ENCODE results near the gene DYNC2I2. TPM values are rescaled to one million over a fixed set of nuclear protein-coding genes. Genes with fewer than 3 reads are reported as not detected.

The DYNC2I2 gene
- total RNA-seq, 1 donor from 2014 or later: 45.9 TPM

DNA sequence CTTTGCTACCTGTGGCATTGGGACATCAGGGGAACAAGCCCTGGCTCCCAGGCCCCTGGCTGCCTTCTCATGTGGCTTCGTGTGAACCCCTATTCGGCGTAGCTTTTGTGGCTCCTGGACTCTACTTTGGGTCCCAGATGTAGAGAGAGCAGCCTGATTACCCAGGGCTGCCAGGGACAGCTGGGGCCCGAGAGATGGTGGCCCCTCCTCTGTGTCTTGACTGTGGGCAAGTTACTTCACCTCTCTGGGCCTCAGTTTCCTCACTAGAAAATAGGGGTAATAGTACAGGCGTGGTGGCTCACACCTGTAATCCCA, 47.7 kb upstream of the DYNC2I2 start:
- Histone ChIP-seq H3K36me3 (no peaks in the 10 kb centered on the region), H3K79me2 (ENCODE audit: low read depth) (no peaks in the 10 kb centered on the region), H3K4me3 (no peak overlapping the region), H3K9ac (no peak overlapping the region), H3K9me3 (ENCODE audit: low read depth) (no peaks in the 10 kb centered on the region), H4K20me1 (ENCODE audit: low read depth) (peaks cover 4% of the 10 kb centered on the region), H3K27me3 (peaks cover 8% of the 10 kb centered on the region), H3K4me1 (no peaks in the 10 kb centered on the region), H2AFZ (replicated peaks) (no peak overlapping the region), H3K4me2 (no peak overlapping the region), H3K27ac (no peak overlapping the region), H3F3A (ENCODE audit: low read depth) (peaks cover 27% of the 10 kb centered on the region)
- no peak for TF ChIP-seq EZH2phosphoT487 (IDR thresholded peaks at IDR 0.05)
- TF ChIP-seq, protein P1, sequence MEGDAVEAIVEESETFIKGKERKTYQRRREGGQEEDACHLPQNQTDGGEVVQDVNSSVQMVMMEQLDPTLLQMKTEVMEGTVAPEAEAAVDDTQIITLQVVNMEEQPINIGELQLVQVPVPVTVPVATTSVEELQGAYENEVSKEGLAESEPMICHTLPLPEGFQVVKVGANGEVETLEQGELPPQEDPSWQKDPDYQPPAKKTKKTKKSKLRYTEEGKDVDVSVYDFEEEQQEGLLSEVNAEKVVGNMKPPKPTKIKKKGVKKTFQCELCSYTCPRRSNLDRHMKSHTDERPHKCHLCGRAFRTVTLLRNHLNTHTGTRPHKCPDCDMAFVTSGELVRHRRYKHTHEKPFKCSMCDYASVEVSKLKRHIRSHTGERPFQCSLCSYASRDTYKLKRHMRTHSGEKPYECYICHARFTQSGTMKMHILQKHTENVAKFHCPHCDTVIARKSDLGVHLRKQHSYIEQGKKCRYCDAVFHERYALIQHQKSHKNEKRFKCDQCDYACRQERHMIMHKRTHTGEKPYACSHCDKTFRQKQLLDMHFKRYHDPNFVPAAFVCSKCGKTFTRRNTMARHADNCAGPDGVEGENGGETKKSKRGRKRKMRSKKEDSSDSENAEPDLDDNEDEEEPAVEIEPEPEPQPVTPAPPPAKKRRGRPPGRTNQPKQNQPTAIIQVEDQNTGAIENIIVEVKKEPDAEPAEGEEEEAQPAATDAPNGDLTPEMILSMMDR (IDR thresholded peaks at IDR 0.05): no peak
- TF ChIP-seq EZH2 (IDR thresholded peaks at IDR 0.05): no peak
- H3K27me3 Mint-ChIP-seq (ENCODE audit: insufficient read depth, low read depth): peaks cover 4% of the 10 kb centered on the region
- no peak overlapping the region for H3K27ac Mint-ChIP-seq
- DNase-seq (ENCODE audit: low spot score): no peak
- H3K4me1 Mint-ChIP-seq: peaks cover 15% of the 10 kb centered on the region
- no peaks in the 10 kb centered on the region for H3K9me3 Mint-ChIP-seq
- peak overlapping the region; percentile 91 for H3K4me3 Mint-ChIP-seq
- no peaks in the 10 kb centered on the region for H3K36me3 Mint-ChIP-seq

DNA sequence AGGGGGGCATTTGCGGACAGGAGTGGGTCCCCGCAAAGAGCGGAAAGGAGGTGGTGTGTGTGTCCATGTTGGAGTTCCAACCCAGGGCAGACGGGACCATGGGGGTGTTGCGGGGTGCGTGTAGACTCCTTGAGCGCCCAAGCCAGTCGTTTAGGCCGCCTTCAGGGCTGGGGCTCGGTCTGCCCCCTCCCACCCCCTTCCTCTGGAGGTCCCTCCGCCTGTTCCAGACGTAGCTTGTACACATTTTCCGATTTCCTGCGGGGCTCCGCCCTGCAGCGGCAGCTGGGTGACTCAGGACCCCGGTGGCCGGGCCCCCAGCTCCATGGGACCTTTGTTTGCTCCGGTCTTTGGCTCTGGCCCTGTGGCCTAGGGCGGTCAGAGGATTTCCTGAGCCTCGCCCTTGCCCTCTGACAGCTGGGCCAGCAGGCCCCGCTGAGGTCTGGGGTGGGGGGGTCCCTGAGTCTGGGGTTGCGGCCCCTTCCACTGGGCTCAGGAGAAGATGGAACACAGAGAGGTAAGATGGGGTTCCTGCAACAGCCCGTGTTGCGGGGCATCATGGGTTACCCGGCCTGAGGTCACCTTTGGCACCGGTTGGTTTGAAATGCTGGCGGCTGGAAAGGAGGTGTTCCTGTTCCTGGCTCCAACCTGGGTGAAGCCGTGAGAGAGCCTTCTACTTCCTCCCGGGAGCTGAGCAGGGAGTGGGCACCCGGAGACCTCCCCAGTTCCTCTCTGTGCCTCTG, 47.1 kb upstream of the DYNC2I2 start:
- Histone ChIP-seq H3K9ac (no peak overlapping the region), H4K20me1 (ENCODE audit: low read depth) (peaks cover 4% of the 10 kb centered on the region), H3F3A (ENCODE audit: low read depth) (peaks cover 27% of the 10 kb centered on the region), H3K4me2 (peak overlapping the region; percentile 80), H3K9me3 (ENCODE audit: low read depth) (no peaks in the 10 kb centered on the region), H3K4me3 (peak overlapping the region; percentile 84), H3K4me1 (no peaks in the 10 kb centered on the region), H3K36me3 (no peaks in the 10 kb centered on the region), H3K27ac (no peak overlapping the region), H2AFZ (replicated peaks) (no peak overlapping the region), H3K79me2 (ENCODE audit: low read depth) (no peaks in the 10 kb centered on the region), H3K27me3 (peaks cover 8% of the 10 kb centered on the region)
- DNase-seq (ENCODE audit: low spot score): no peak
- Mint-ChIP-seq H3K36me3 (no peaks in the 10 kb centered on the region), H3K27ac (no peak overlapping the region), H3K4me1 (peaks cover 15% of the 10 kb centered on the region), H3K4me3 (peak overlapping the region; percentile 91), H3K9me3 (no peaks in the 10 kb centered on the region), H3K27me3 (ENCODE audit: insufficient read depth, low read depth) (peaks cover 4% of the 10 kb centered on the region)
- no peak for TF ChIP-seq EZH2 (IDR thresholded peaks at IDR 0.05)
- no peak for TF ChIP-seq EZH2phosphoT487 (IDR thresholded peaks at IDR 0.05)
- TF ChIP-seq, protein P1 (IDR thresholded peaks at IDR 0.05): no peak

DNA sequence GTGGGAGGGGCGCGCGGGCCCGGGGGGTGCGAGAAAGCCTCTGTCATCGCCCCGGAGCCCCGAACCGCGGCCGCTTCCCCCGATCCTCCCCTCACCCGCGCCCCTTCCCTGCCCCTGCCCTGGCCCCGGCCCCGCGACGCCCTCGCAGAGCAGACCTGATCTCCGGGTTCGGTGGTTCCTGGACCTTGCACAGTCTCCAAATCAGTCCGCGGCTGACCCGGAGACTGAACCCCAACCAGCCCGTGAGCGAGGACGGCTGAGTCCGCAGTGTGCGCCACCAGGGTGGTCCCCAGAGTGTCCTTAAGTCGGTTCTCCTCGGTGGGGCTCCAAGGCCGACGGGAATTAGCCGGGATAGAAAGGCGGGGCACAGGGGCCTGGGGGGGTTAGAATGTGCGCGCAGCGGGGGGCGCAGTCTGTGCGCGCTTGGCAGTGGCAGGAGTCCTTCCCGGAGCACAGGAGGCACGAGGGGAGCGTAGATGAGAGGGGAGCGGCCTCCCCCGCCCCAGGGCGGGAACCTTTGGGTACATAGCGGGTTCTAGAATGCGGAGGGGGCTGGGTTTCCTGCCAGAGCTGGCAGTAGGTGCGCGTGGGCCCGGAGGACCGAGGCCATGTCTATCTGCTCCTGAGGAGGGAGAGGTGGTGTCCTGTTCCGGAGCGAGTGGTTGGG, 46.4 kb upstream of the DYNC2I2 start:
- Mint-ChIP-seq H3K27ac (no peak overlapping the region), H3K36me3 (no peaks in the 10 kb centered on the region), H3K9me3 (no peaks in the 10 kb centered on the region), H3K27me3 (ENCODE audit: insufficient read depth, low read depth) (peaks cover 4% of the 10 kb centered on the region), H3K4me1 (peaks cover 15% of the 10 kb centered on the region), H3K4me3 (peak overlapping the region; percentile 91)
- H2AFZ ChIP-seq (replicated peaks): peak overlapping the region; percentile 69
- H3K4me2 ChIP-seq: peak overlapping the region; percentile 80
- no peak overlapping the region for H3K9ac ChIP-seq
- no peaks in the 10 kb centered on the region for H3K9me3 ChIP-seq (ENCODE audit: low read depth)
- H3K36me3 ChIP-seq: no peaks in the 10 kb centered on the region
- H3K27ac ChIP-seq: no peak overlapping the region
- no peaks in the 10 kb centered on the region for H3K79me2 ChIP-seq (ENCODE audit: low read depth)
- TF ChIP-seq EZH2phosphoT487 (IDR thresholded peaks at IDR 0.05) (no peak), EZH2 (IDR thresholded peaks at IDR 0.05) (peak; percentile 49)
- TF ChIP-seq, protein P1 (IDR thresholded peaks at IDR 0.05): no peak
- H4K20me1 ChIP-seq (ENCODE audit: low read depth): peaks cover 4% of the 10 kb centered on the region
- peak overlapping the region; percentile 84 for H3K4me3 ChIP-seq
- peak; percentile 82 for DNase-seq (ENCODE audit: low spot score)
- peaks cover 8% of the 10 kb centered on the region for H3K27me3 ChIP-seq
- H3K4me1 ChIP-seq: no peaks in the 10 kb centered on the region
- peaks cover 33% of the 10 kb centered on the region for H3F3A ChIP-seq (ENCODE audit: low read depth)

Data from neural progenitor cell (in vitro differentiated cells).